B cell (primary cell): ENCODE data around the gene IFT27. TPM values are rescaled to one million over a fixed set of nuclear protein-coding genes. Genes with fewer than 3 reads are reported as not detected.

Experiments
- ATAC-seq: fragments of 200-7000 bp; cut with Tn5 transposase; one replicate; pipeline ENCODE4 v1.10.0; 2021; ENCODE audit warnings: low read depth, mild to moderate bottlenecking, moderate number of reproducible peaks, moderate library complexity
- CTCF ChIA-PET: fragments of 350-600 bp; sonication (Branson Sonifier 250); formaldehyde crosslinking; loops from one replicate; lab custom pipeline; 2021; ENCODE audit warnings: antibody characterized with exemption, inconsistent platforms; lab: Charles Lee
- POLR2A ChIA-PET: fragments of 350-600 bp; sonication (Branson Sonifier 250); formaldehyde crosslinking; loops from one replicate; lab custom pipeline; 2021; ENCODE audit warnings: antibody characterized with exemption; lab: Charles Lee
- DNase-seq: peaks from one replicate; pipeline ENCODE4 v3.0.0; 2013
- H2AFZ ChIP-seq: 2 replicates; pipeline ENCODE4 v1.6.1; 2012; ENCODE audit warnings: mild to moderate bottlenecking, low read depth, low read length; ENCODE audit not compliant: insufficient read depth, poor library complexity, severe bottlenecking
- H3K27ac ChIP-seq, 2 donors: 1 replicate in 1 of 2; 2 replicates in 1 of 2; pipeline ENCODE4 v1.5.1; 2012 to 2013; ENCODE audit warnings: low read length in 2 of 2, mild to moderate bottlenecking in 2 of 2, moderate library complexity in 1 of 2
- H3K27me3 ChIP-seq, 4 experiments: fragments of 200-600 bp in 1 of 4; sonication (generic) in 1 of 4; replicated peaks in 1 of 4; 1 replicate in 2 of 4; 2 replicates in 2 of 4; pipeline versions ENCODE4 v1.6.1 to v1.7.0; 2013 to 2016; ENCODE audit warnings: low read length in 3 of 4, mild to moderate bottlenecking in 2 of 4, mixed read lengths in 1 of 4, moderate library complexity in 1 of 4; ENCODE audit not compliant: insufficient read depth in 4 of 4, control insufficient read depth in 3 of 4; ENCODE audit errors: control extremely low read depth in 1 of 4
- H3K36me3 ChIP-seq, 2 experiments: replicated peaks in 1 of 2; 1 replicate in 1 of 2; 2 replicates in 1 of 2; pipeline versions ENCODE4 v1.6.1 to v1.7.1; 2013; ENCODE audit warnings: low read length in 1 of 2; ENCODE audit not compliant: insufficient read depth in 2 of 2, control insufficient read depth in 1 of 2; ENCODE audit errors: control extremely low read depth in 1 of 2, extremely low read depth in 1 of 2
- H3K4me1 ChIP-seq, 2 donors: fragments of 200-600 bp in 1 of 2; sonication (generic) in 1 of 2; 1 replicate in 1 of 2; 2 replicates in 1 of 2; pipeline versions ENCODE4 v1.5.1 to v1.6.1; 2013 to 2017; ENCODE audit warnings: low read length in 2 of 2; ENCODE audit not compliant: control insufficient read depth in 2 of 2, insufficient read depth in 2 of 2
- H3K4me2 ChIP-seq: replicated peaks from 2 replicates; pipeline ENCODE3; 2012; ENCODE audit warnings: mild to moderate bottlenecking, low read depth, low read length; ENCODE audit not compliant: poor library complexity, severe bottlenecking
- H3K4me3 ChIP-seq, 5 experiments: fragments of 200-600 bp in 1 of 5; sonication (generic) in 1 of 5; 1 replicate in 3 of 5; 2 replicates in 2 of 5; pipeline versions ENCODE4 v1.5.1 to v1.7.0; 2011 to 2016; ENCODE audit warnings: low read length in 4 of 5, mild to moderate bottlenecking in 4 of 5, low read depth in 2 of 5, control low read depth in 1 of 5, moderate library complexity in 1 of 5; ENCODE audit not compliant: insufficient read depth in 1 of 5; ENCODE audit errors: control extremely low read depth in 1 of 5, extremely low read depth in 1 of 5
- H3K79me2 ChIP-seq: fragments of 200-600 bp; sonication (generic); one replicate; pipeline ENCODE4 v1.6.0; 2016; ENCODE audit warnings: low read length; ENCODE audit not compliant: control insufficient read depth, insufficient read depth
- H3K9ac ChIP-seq: fragments of 200-600 bp; sonication (generic); 2 replicates; pipeline ENCODE4 v1.6.1; 2017; ENCODE audit warnings: mild to moderate bottlenecking, low read length, moderate library complexity
- H3K9me3 ChIP-seq, 3 donors: one replicate each; pipeline versions ENCODE4 v1.6.1 to v1.7.1; 2013; ENCODE audit warnings: low read length in 2 of 3; ENCODE audit not compliant: control insufficient read depth in 2 of 3, insufficient read depth in 1 of 3; ENCODE audit errors: control extremely low read depth in 1 of 3
- H4K20me1 ChIP-seq: 2 replicates; pipeline ENCODE4 v1.6.0; 2012; ENCODE audit warnings: mild to moderate bottlenecking, low read length; ENCODE audit not compliant: insufficient read depth, control insufficient read depth, poor library complexity, severe bottlenecking
- H3K27ac Mint-ChIP-seq: one replicate; pipeline ENCODE4 v1.8.0; 2021; ENCODE audit warnings: mixed read lengths
- H3K27me3 Mint-ChIP-seq: one replicate; pipeline ENCODE4 v1.8.0; 2021; ENCODE audit warnings: mixed read lengths
- H3K4me1 Mint-ChIP-seq: one replicate; pipeline ENCODE4 v1.8.0; 2021; ENCODE audit warnings: mixed read lengths
- H3K4me3 Mint-ChIP-seq: one replicate; pipeline ENCODE4 v1.8.0; 2021; ENCODE audit warnings: mixed read lengths
- H3K9me3 Mint-ChIP-seq: one replicate; pipeline ENCODE4 v1.8.0; 2022; ENCODE audit warnings: mixed read lengths; ENCODE audit not compliant: insufficient read depth
- CTCF ChIP-seq: fragments of 200-600 bp; IDR thresholded peaks from one replicate; pipeline ENCODE4 v1.8.0; 2022; ENCODE audit warnings: antibody characterized with exemption, mild to moderate bottlenecking
- EZH2 ChIP-seq: IDR thresholded peaks from 2 replicates; pipeline ENCODE4 v1.6.1; 2012; ENCODE audit warnings: borderline replicate concordance, low read depth, mild to moderate bottlenecking, moderate library complexity, low read length; ENCODE audit not compliant: insufficient read depth, poor library complexity, severe bottlenecking
- WGBS: methylation state at CpG from one replicate; pipeline ENCODE4 v1.1.5; 2013; ENCODE audit warnings: missing lambda C conversion rate; ENCODE audit not compliant: insufficient coverage; 5-methylcytosine and 5-hydroxymethylcytosine counted together
- intact Hi-C: fragments of 100-400 bp; cut with micrococcal nuclease; formaldehyde crosslinking; loops from one replicate; pipeline ENCODE4 v1.10.0; 2022
- polyA plus RNA-seq: library from polyadenylated mRNA; depleted of rRNA; stranded (reverse); fragments of >200 nt; gene quantifications from 2 replicates; pipeline ENCODE4 v1.2.3, GENCODE V29; 2012
- total RNA-seq, 2 donors: library from RNA; stranded (reverse); fragments of 120-200 nt in 1 of 2; gene quantifications; 1 replicate in 1 of 2; 2 replicates in 1 of 2; pipeline versions ENCODE4 v1.2.3 to v1.2.4, GENCODE V29; 2013 to 2022

The IFT27 gene
- total and polyA plus RNA-seq, 2 donors (not counting 1 experiment from before 2014, with no cell fraction given), result 17.1 to 42.8 TPM

- 61% methylated on average over 4 of the region's 5 CpGs for WGBS
- Histone ChIP-seq H3K4me3 (no peak overlapping the region), H3K27me3 (peaks cover 0 to 57% (median 23%) of the 10 kb centered on the region in 4 experiments), H3K79me2 (no peaks in the 10 kb centered on the region), H3K27ac (no peak overlapping the region), H3K4me2 (no peak overlapping the region), H3K9ac (no peak overlapping the region), H3K36me3 (no peaks in the 10 kb centered on the region), H3K9me3 (no peaks in the 10 kb centered on the region), H4K20me1 (no peaks in the 10 kb centered on the region), H2AFZ (no peak overlapping the region), H3K4me1 (peaks cover 2 to 14% of the 10 kb centered on the region in 2 donors)
- CTCF ChIA-PET, result no interaction called here
- DNase-seq (no peak), ATAC-seq (no peak)
- POLR2A ChIA-PET, result no interaction called here
- H3K9me3 Mint-ChIP-seq, result no peaks in the 10 kb centered on the region
- H3K4me1 Mint-ChIP-seq, result peaks cover 3% of the 10 kb centered on the region
- no peak overlapping the region for H3K4me3 Mint-ChIP-seq
- intact Hi-C loops, result no loop called here
- TF ChIP-seq EZH2 (no peak), CTCF (no peak)
- H3K27ac Mint-ChIP-seq, result no peak overlapping the region
- peaks cover 77% of the 10 kb centered on the region for H3K27me3 Mint-ChIP-seq
Observed at GRCh38 chr22:36817525-36817848, 41.6 kb upstream of the IFT27 start.

DNA sequence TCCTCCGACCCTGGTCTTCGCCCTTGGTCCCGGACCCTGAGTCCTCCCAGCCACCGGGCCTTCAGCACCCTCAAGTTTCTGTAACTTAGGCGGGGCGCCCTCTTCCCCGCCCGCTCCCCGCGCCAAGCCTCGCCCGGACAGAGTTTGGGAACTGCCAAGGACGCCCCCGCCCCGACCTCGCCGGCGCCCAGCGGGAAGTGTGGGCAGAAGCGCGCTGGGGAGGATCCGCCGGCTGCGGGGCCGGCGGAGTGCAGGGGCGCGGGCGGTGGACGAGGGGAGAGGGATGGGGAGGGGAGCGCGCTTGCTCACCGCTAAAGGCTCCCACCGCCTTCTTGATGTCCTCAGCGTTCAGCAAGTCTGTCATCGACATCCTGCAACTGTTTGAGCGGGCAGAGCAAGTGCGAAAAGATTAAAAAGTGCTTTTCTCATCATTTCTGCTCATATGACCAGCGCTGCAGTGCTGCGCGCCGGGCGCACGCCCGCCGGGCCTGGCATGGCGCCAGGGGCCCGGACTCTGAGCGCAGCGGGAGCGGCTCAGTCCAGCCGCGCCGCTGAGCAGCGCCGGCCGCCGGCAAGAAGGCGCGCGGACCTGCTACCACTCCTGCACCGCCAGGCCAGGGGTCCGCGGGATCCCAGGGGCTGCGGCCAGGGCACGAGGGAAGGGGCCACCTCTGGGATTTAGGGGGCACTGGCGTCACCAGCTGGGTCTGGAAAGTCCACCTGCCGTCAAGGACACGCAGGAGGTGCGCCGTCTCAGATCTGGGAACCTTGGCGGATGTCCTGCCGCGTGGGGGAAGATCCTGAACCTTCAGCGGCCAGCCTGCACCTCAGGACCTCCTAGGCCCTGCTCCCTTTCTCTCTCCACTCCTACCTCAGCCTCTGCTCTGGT is 41.0 kb upstream of the IFT27 start, which contains the start of gene PVALB:
TSS of gene PVALB (minus strand) at position 400 of the 889 bp plus-strand sequence. CDS start at position 370, 30 bp downstream.
- Histone ChIP-seq H3K27ac (no peak within 1 kb of the TSS), H4K20me1 (no peaks in the 10 kb centered on the region), H3K36me3 (no peaks in the 10 kb centered on the region), H3K9ac (no peak within 1 kb of the TSS), H3K9me3 (no peaks in the 10 kb centered on the region), H3K4me1 (peaks cover 2 to 14% of the 10 kb centered on the region in 2 donors), H3K27me3 (peaks cover 0 to 57% (median 23%) of the 10 kb centered on the region in 4 experiments), H3K4me2 (peak within 1 kb of the TSS; percentile 25), H3K79me2 (no peaks in the 10 kb centered on the region), H3K4me3 (no peak within 1 kb of the TSS), H2AFZ (no peak within 1 kb of the TSS)
- peaks cover 83% of the 10 kb centered on the region for H3K27me3 Mint-ChIP-seq
- peaks cover 3% of the 10 kb centered on the region for H3K4me1 Mint-ChIP-seq
- 3% methylated on average over 75 of the region's 75 CpGs for WGBS
- ATAC-seq, result no peak
- ChIA-PET POLR2A (no interaction called here), CTCF (no interaction called here)
- no peak for DNase-seq
- TF ChIP-seq EZH2 (no peak), CTCF (no peak)
- no peak within 1 kb of the TSS for H3K4me3 Mint-ChIP-seq
- H3K9me3 Mint-ChIP-seq, result no peaks in the 10 kb centered on the region
- intact Hi-C loops, result no loop called here
- H3K27ac Mint-ChIP-seq, result no peak within 1 kb of the TSS
